ENCODE measurements around the gene DOCK11.

DOCK11 gene

GRCh38 chrX:118513120-118513898, 17.7 kb downstream of the DOCK11 start:
- DNase-seq (ENCODE audit: low read depth), result no peak
- TF ChIP-seq CTCF (IDR thresholded peaks at IDR 0.05; ENCODE audit: low read depth, low read length) (no peak), POLR2A (IDR thresholded peaks at IDR 0.05; ENCODE audit: extremely low read depth, insufficient read length) (no peak), MYC (IDR thresholded peaks at IDR 0.05; ENCODE audit: low read depth, low read length) (no peak), MAX (IDR thresholded peaks at IDR 0.05; ENCODE audit: low read depth, low read length) (no peak)
- no peak overlapping the region for H3K4me3 ChIP-seq (ENCODE audit: low read depth, low read length)

GRCh38 chrX:118519411-118520215, 24.0 kb downstream of the DOCK11 start:
- no peak overlapping the region for H3K4me3 ChIP-seq (ENCODE audit: low read depth, low read length)
- DNase-seq (ENCODE audit: low read depth), result no peak
- TF ChIP-seq MYC (IDR thresholded peaks at IDR 0.05; ENCODE audit: low read depth, low read length) (no peak), CTCF (IDR thresholded peaks at IDR 0.05; ENCODE audit: low read depth, low read length) (no peak), POLR2A (IDR thresholded peaks at IDR 0.05; ENCODE audit: extremely low read depth, insufficient read length) (no peak), MAX (IDR thresholded peaks at IDR 0.05; ENCODE audit: low read depth, low read length) (no peak)

- H3K4me3 ChIP-seq (ENCODE audit: low read depth, low read length), result no peak overlapping the region
- no peak for DNase-seq (ENCODE audit: low read depth)
- TF ChIP-seq CTCF (IDR thresholded peaks at IDR 0.05; ENCODE audit: low read depth, low read length), result no peak
- TF ChIP-seq MAX (IDR thresholded peaks at IDR 0.05; ENCODE audit: low read depth, low read length), result no peak
- no peak for TF ChIP-seq POLR2A (IDR thresholded peaks at IDR 0.05; ENCODE audit: extremely low read depth, insufficient read length)
- no peak for TF ChIP-seq MYC (IDR thresholded peaks at IDR 0.05; ENCODE audit: low read depth, low read length)
These were observed 24.9 kb downstream of the DOCK11 start for GRCh38 chrX:118520216-118521206.

GRCh38 chrX:118521435-118521834, 25.8 kb downstream of the DOCK11 start:
- DNase-seq (ENCODE audit: low read depth), result no peak
- TF ChIP-seq MAX (IDR thresholded peaks at IDR 0.05; ENCODE audit: low read depth, low read length) (no peak), POLR2A (IDR thresholded peaks at IDR 0.05; ENCODE audit: extremely low read depth, insufficient read length) (no peak), CTCF (IDR thresholded peaks at IDR 0.05; ENCODE audit: low read depth, low read length) (no peak), MYC (IDR thresholded peaks at IDR 0.05; ENCODE audit: low read depth, low read length) (no peak)
- no peak overlapping the region for H3K4me3 ChIP-seq (ENCODE audit: low read depth, low read length)

GRCh38 chrX:118522230-118522926, 26.8 kb downstream of the DOCK11 start:
- H3K4me3 ChIP-seq (ENCODE audit: low read depth, low read length), result no peak overlapping the region
- DNase-seq (ENCODE audit: low read depth), result no peak
- no peak for TF ChIP-seq MAX (IDR thresholded peaks at IDR 0.05; ENCODE audit: low read depth, low read length)
- TF ChIP-seq MYC (IDR thresholded peaks at IDR 0.05; ENCODE audit: low read depth, low read length), result no peak
- no peak for TF ChIP-seq CTCF (IDR thresholded peaks at IDR 0.05; ENCODE audit: low read depth, low read length)
- TF ChIP-seq POLR2A (IDR thresholded peaks at IDR 0.05; ENCODE audit: extremely low read depth, insufficient read length), result no peak

Data from NB4 (cell line).